ENCODE results near the gene KSR2. TPM values are rescaled to one million over a fixed set of nuclear protein-coding genes. Genes with fewer than 3 reads are reported as not detected.

The KSR2 gene
- polyA plus RNA-seq, 2 donors = 0.01 to 0.04 TPM

GRCh38 chr12:117468016-117468415, 500.8 kb downstream of the KSR2 start:
- 54 to 68% methylated on average over 3 of the region's 3 CpGs for WGBS, 2 donors
- H3K36me3 ChIP-seq (ENCODE audit: control insufficient read depth in 2 of 2, insufficient read depth in 2 of 2, low read length in 1 of 2) = no peaks in the 10 kb centered on the region
- H3K4me3 ChIP-seq (ENCODE audit: low read depth in 1 of 2, low read length in 2 of 2) = no peak overlapping the region
- peaks cover 0 to 3% of the 10 kb centered on the region in 2 donors for H3K4me1 ChIP-seq (ENCODE audit: control insufficient read depth in 2 of 2, insufficient read depth in 2 of 2, low read length in 1 of 2)
- no peaks in the 10 kb centered on the region for H3K27me3 ChIP-seq (ENCODE audit: control insufficient read depth in 1 of 2, insufficient read depth in 2 of 2, low read length in 2 of 2)
- no peak overlapping the region for H3K27ac ChIP-seq (ENCODE audit: low read depth in 2 of 2, low read length in 1 of 2)
- H3K9me3 ChIP-seq (ENCODE audit: control insufficient read depth in 2 of 2, insufficient read depth in 1 of 2, low read depth in 1 of 2, low read length in 1 of 2) = peaks cover 3 to 4% of the 10 kb centered on the region in 2 donors

GRCh38 chr12:117467588-117467987, 501.2 kb downstream of the KSR2 start:
- Histone ChIP-seq H3K27ac (ENCODE audit: low read depth in 2 of 2, low read length in 1 of 2) (no peak overlapping the region), H3K36me3 (ENCODE audit: control insufficient read depth in 2 of 2, insufficient read depth in 2 of 2, low read length in 1 of 2) (no peaks in the 10 kb centered on the region), H3K4me3 (ENCODE audit: low read depth in 1 of 2, low read length in 2 of 2) (no peak overlapping the region), H3K27me3 (ENCODE audit: control insufficient read depth in 1 of 2, insufficient read depth in 2 of 2, low read length in 2 of 2) (no peaks in the 10 kb centered on the region), H3K9me3 (ENCODE audit: control insufficient read depth in 2 of 2, insufficient read depth in 1 of 2, low read depth in 1 of 2, low read length in 1 of 2) (peaks cover 3 to 4% of the 10 kb centered on the region in 2 donors), H3K4me1 (ENCODE audit: control insufficient read depth in 2 of 2, insufficient read depth in 2 of 2, low read length in 1 of 2) (peaks cover 0 to 3% of the 10 kb centered on the region in 2 donors)

DNA sequence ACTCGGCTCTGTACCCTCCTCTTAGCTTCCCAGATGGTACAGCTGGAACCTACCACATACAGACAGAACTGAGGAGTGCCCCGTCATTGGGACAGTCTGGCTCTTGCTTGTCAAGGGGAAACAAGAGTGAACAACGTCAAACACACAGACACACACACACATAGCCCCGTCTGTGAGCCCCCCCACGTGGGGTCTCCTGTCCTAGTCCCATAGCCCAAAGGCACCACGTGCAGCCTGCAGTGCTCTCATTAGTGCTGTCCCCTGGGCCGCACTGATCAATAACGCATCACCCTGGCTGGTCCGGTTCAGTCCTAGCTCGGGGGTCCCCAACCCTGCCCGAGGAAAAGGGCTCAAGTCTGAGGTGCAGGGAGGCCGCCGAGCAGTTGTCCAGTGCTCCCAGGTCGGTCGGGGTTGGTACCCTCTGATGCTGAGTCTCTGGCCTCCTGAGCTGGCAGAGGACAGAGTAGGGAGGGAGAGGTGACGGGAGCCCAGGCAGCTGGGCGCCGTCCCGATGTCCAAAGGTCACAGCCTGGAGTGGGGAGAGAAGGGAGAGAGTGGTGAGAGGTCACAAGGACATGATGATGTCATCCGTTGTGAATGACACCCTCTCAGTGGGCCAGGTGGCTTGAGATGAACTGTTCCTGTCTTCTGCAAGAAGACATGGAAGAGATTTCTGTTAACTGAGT, 502.0 kb downstream of the KSR2 start:
- H3K27ac ChIP-seq (ENCODE audit: low read depth in 2 of 2, low read length in 1 of 2) = no peak overlapping the region
- 72 to 76% methylated on average over 20 of the region's 20 CpGs for WGBS, 2 donors
- no peaks in the 10 kb centered on the region for H3K36me3 ChIP-seq (ENCODE audit: control insufficient read depth in 2 of 2, insufficient read depth in 2 of 2, low read length in 1 of 2)
- no peaks in the 10 kb centered on the region for H3K27me3 ChIP-seq (ENCODE audit: control insufficient read depth in 1 of 2, insufficient read depth in 2 of 2, low read length in 2 of 2)
- peaks cover 0 to 3% of the 10 kb centered on the region in 2 donors for H3K4me1 ChIP-seq (ENCODE audit: control insufficient read depth in 2 of 2, insufficient read depth in 2 of 2, low read length in 1 of 2)
- H3K9me3 ChIP-seq (ENCODE audit: control insufficient read depth in 2 of 2, insufficient read depth in 1 of 2, low read depth in 1 of 2, low read length in 1 of 2) = peaks cover 3 to 4% of the 10 kb centered on the region in 2 donors
- no peak overlapping the region for H3K4me3 ChIP-seq (ENCODE audit: low read depth in 1 of 2, low read length in 2 of 2)

DNA sequence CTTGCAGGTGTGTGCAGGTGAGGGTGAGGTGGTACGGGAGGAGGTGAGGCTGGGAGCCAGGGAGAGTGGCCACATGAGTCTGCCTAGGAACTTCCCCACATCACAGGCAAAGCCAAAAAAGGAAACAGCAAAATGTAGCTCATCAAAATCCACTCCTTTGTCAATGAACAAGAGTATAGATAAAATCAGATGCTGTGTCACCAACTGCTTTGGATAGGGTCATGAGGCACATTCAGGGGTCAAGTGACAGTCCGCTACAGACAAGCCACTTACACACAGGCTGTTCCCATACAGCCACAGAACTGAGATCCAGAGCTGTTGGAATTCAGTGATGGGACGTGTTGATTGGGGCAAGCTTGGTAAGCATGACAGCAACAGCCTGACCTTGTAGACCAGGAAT, 507.1 kb downstream of the KSR2 start:
- H3K27me3 ChIP-seq (ENCODE audit: control insufficient read depth in 1 of 2, insufficient read depth in 2 of 2, low read length in 2 of 2) = no peaks in the 10 kb centered on the region
- no peaks in the 10 kb centered on the region for H3K36me3 ChIP-seq (ENCODE audit: control insufficient read depth in 2 of 2, insufficient read depth in 2 of 2, low read length in 1 of 2)
- H3K9me3 ChIP-seq (ENCODE audit: control insufficient read depth in 2 of 2, insufficient read depth in 1 of 2, low read depth in 1 of 2, low read length in 1 of 2) = no peaks in the 10 kb centered on the region
- WGBS, 2 donors = 88 to 89% methylated on average over 3 of the region's 3 CpGs
- no peaks in the 10 kb centered on the region for H3K4me1 ChIP-seq (ENCODE audit: control insufficient read depth in 2 of 2, insufficient read depth in 2 of 2, low read length in 1 of 2)
- H3K27ac ChIP-seq (ENCODE audit: low read depth in 2 of 2, low read length in 1 of 2) = no peak overlapping the region
- no peak overlapping the region for H3K4me3 ChIP-seq (ENCODE audit: low read depth in 1 of 2, low read length in 2 of 2)

DNA sequence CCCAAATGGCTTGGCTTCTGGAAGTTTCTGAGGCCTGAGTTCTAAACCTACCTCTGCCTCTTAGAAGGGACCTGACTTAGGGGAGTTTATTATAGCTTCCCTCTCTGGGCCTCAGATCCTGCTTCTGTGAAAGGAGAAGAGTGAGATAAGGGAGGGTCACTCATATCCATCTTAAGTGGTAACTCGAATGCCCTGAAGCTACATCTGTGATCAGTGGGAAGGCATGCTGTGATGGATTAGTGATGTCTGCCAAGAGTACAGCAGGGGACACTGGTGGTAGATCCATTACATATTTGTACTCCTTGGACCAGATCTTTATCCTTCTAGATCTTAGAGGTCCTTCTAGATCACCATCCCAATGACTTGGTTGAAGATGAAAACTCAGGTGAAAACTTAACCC, 509.6 kb downstream of the KSR2 start:
- Histone ChIP-seq H3K4me3 (ENCODE audit: low read depth in 1 of 2, low read length in 2 of 2) (no peak overlapping the region), H3K4me1 (ENCODE audit: control insufficient read depth in 2 of 2, insufficient read depth in 2 of 2, low read length in 1 of 2) (no peaks in the 10 kb centered on the region), H3K36me3 (ENCODE audit: control insufficient read depth in 2 of 2, insufficient read depth in 2 of 2, low read length in 1 of 2) (no peaks in the 10 kb centered on the region), H3K27ac (ENCODE audit: low read depth in 2 of 2, low read length in 1 of 2) (no peak overlapping the region), H3K27me3 (ENCODE audit: control insufficient read depth in 1 of 2, insufficient read depth in 2 of 2, low read length in 2 of 2) (no peaks in the 10 kb centered on the region), H3K9me3 (ENCODE audit: control insufficient read depth in 2 of 2, insufficient read depth in 1 of 2, low read depth in 1 of 2, low read length in 1 of 2) (no peaks in the 10 kb centered on the region)
- 74 to 83% methylated on average over 1 of the region's 1 CpG for WGBS, 2 donors

DNA sequence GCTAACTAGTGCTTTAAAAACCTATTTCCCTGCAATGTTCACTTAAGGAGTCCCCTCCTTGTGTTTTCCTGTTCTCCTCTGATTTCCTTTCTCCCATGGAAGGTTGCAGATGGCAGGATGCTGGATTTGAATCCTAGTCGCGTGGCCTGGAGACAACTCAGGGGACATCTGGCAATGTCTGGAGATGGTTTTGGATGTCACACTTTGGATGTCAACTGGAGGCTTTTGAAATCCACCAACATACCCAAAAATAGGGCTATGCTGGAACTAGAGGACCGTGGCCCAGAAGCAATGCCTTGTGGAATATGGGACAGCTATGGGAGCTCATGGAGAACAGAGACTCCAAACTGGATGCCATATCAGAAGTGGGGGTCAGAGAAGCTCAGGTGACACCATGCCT, 511.6 kb downstream of the KSR2 start:
- no peaks in the 10 kb centered on the region for H3K27me3 ChIP-seq (ENCODE audit: control insufficient read depth in 1 of 2, insufficient read depth in 2 of 2, low read length in 2 of 2)
- 73 to 84% methylated on average over 3 of the region's 3 CpGs for WGBS, 2 donors
- H3K27ac ChIP-seq (ENCODE audit: low read depth in 2 of 2, low read length in 1 of 2) = no peak overlapping the region
- H3K4me1 ChIP-seq (ENCODE audit: control insufficient read depth in 2 of 2, insufficient read depth in 2 of 2, low read length in 1 of 2) = no peaks in the 10 kb centered on the region
- H3K36me3 ChIP-seq (ENCODE audit: control insufficient read depth in 2 of 2, insufficient read depth in 2 of 2, low read length in 1 of 2) = no peaks in the 10 kb centered on the region
- H3K9me3 ChIP-seq (ENCODE audit: control insufficient read depth in 2 of 2, insufficient read depth in 1 of 2, low read depth in 1 of 2, low read length in 1 of 2) = peaks cover 0 to 2% of the 10 kb centered on the region in 2 donors
- H3K4me3 ChIP-seq (ENCODE audit: low read depth in 1 of 2, low read length in 2 of 2) = no peak overlapping the region

DNA sequence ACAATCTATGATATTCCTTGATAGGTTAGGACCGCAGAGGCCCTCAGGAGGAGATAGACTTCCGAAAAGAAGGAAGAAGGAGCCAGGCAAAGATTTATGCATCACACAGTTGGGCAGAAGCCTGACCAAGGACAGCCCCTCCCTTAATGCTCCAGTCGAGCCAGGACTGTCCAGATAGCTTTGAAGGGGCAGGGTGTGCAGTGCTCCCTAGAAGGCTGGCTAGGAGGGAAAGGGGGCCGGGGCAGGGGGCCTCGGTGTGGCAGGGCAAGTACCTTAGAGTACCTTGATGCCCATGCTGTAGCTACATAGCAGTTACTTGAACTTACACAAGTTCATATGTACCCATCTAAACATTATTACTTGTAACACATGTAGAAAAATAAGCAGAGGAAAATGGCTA, 512.7 kb downstream of the KSR2 start:
- Histone ChIP-seq H3K27me3 (ENCODE audit: control insufficient read depth in 1 of 2, insufficient read depth in 2 of 2, low read length in 2 of 2) (no peaks in the 10 kb centered on the region), H3K4me1 (ENCODE audit: control insufficient read depth in 2 of 2, insufficient read depth in 2 of 2, low read length in 1 of 2) (no peaks in the 10 kb centered on the region), H3K36me3 (ENCODE audit: control insufficient read depth in 2 of 2, insufficient read depth in 2 of 2, low read length in 1 of 2) (no peaks in the 10 kb centered on the region), H3K4me3 (ENCODE audit: low read depth in 1 of 2, low read length in 2 of 2) (no peak overlapping the region), H3K9me3 (ENCODE audit: control insufficient read depth in 2 of 2, insufficient read depth in 1 of 2, low read depth in 1 of 2, low read length in 1 of 2) (peaks cover 0 to 2% of the 10 kb centered on the region in 2 donors), H3K27ac (ENCODE audit: low read depth in 2 of 2, low read length in 1 of 2) (no peak overlapping the region)
- 73 to 81% methylated on average over 5 of the region's 5 CpGs for WGBS, 2 donors

DNA sequence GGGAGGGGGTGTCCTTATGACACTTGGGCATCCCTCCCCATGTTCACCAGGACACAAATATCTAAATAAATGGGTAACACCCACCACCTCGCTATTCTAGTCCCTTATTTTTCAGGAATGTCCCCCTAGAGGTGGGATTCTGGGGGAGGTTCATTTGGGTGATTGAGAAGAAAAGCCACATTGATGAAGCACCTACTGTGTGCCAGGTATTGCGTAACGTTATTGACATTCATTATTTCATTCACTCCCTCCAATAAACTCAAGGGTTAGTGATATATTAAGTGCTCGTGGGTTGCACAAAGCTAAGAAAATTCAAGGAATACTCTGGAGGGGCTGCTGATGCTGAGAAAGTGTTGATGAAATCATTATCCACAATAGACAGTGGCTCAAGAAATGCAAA, 514.8 kb downstream of the KSR2 start:
- Histone ChIP-seq H3K27me3 (ENCODE audit: control insufficient read depth in 1 of 2, insufficient read depth in 2 of 2, low read length in 2 of 2) (no peaks in the 10 kb centered on the region), H3K4me1 (ENCODE audit: control insufficient read depth in 2 of 2, insufficient read depth in 2 of 2, low read length in 1 of 2) (no peaks in the 10 kb centered on the region), H3K4me3 (ENCODE audit: low read depth in 1 of 2, low read length in 2 of 2) (no peak overlapping the region), H3K9me3 (ENCODE audit: control insufficient read depth in 2 of 2, insufficient read depth in 1 of 2, low read depth in 1 of 2, low read length in 1 of 2) (peaks cover 0 to 2% of the 10 kb centered on the region in 2 donors), H3K27ac (ENCODE audit: low read depth in 2 of 2, low read length in 1 of 2) (no peak overlapping the region), H3K36me3 (ENCODE audit: control insufficient read depth in 2 of 2, insufficient read depth in 2 of 2, low read length in 1 of 2) (no peaks in the 10 kb centered on the region)
- WGBS, 2 donors = 85% methylated on average over 4 of the region's 4 CpGs

GRCh38 chr12:117452112-117452511, 516.7 kb downstream of the KSR2 start:
- Histone ChIP-seq H3K4me1 (ENCODE audit: control insufficient read depth in 2 of 2, insufficient read depth in 2 of 2, low read length in 1 of 2) (no peaks in the 10 kb centered on the region), H3K4me3 (ENCODE audit: low read depth in 1 of 2, low read length in 2 of 2) (no peak overlapping the region), H3K9me3 (ENCODE audit: control insufficient read depth in 2 of 2, insufficient read depth in 1 of 2, low read depth in 1 of 2, low read length in 1 of 2) (peaks cover 0 to 2% of the 10 kb centered on the region in 2 donors), H3K27ac (ENCODE audit: low read depth in 2 of 2, low read length in 1 of 2) (no peak overlapping the region), H3K36me3 (ENCODE audit: control insufficient read depth in 2 of 2, insufficient read depth in 2 of 2, low read length in 1 of 2) (no peaks in the 10 kb centered on the region), H3K27me3 (ENCODE audit: control insufficient read depth in 1 of 2, insufficient read depth in 2 of 2, low read length in 2 of 2) (no peaks in the 10 kb centered on the region)
- 58 to 59% methylated on average over 6 of the region's 6 CpGs for WGBS, 2 donors

- Histone ChIP-seq H3K4me3 (ENCODE audit: low read depth in 1 of 2, low read length in 2 of 2) (no peak overlapping the region), H3K4me1 (ENCODE audit: control insufficient read depth in 2 of 2, insufficient read depth in 2 of 2, low read length in 1 of 2) (no peaks in the 10 kb centered on the region), H3K9me3 (ENCODE audit: control insufficient read depth in 2 of 2, insufficient read depth in 1 of 2, low read depth in 1 of 2, low read length in 1 of 2) (peaks cover 0 to 2% of the 10 kb centered on the region in 2 donors), H3K36me3 (ENCODE audit: control insufficient read depth in 2 of 2, insufficient read depth in 2 of 2, low read length in 1 of 2) (no peaks in the 10 kb centered on the region), H3K27me3 (ENCODE audit: control insufficient read depth in 1 of 2, insufficient read depth in 2 of 2, low read length in 2 of 2) (no peaks in the 10 kb centered on the region), H3K27ac (ENCODE audit: low read depth in 2 of 2, low read length in 1 of 2) (no peak overlapping the region)
- 60 to 76% methylated on average over 5 of the region's 5 CpGs for WGBS, 2 donors
These were observed 518.6 kb downstream of the KSR2 start for GRCh38 chr12:117450209-117450608.

Data from esophagus (tissue), 2 donors.